GM15510 (cell line): ENCODE measurements around the gene STXBP1.

Source experiments
- POLR2A ChIP-seq: IDR thresholded peaks from 3 replicates; pipeline ENCODE4 v1.6.1; 2011; ENCODE audit warnings: borderline replicate concordance; ENCODE audit not compliant: insufficient read length; ENCODE audit errors: extremely low read depth

STXBP1 gene

GRCh38 chr9:127734247-127734746 is 122.2 kb downstream of the STXBP1 start:
- TF ChIP-seq POLR2A, result no peak

GRCh38 chr9:127734747-127735529 is 122.9 kb downstream of the STXBP1 start, which contains the start of gene TOR2A:
Gene TOR2A (minus strand): TSS chr9:127735294. CDS start chr9:127735270, 24 bp downstream.
- peak; percentile 80 for TF ChIP-seq POLR2A

GRCh38 chr9:127735530-127736185 is 123.6 kb downstream of the STXBP1 start:
- no peak for TF ChIP-seq POLR2A

GRCh38 chr9:127738666-127739065 is 126.6 kb downstream of the STXBP1 start:
- TF ChIP-seq POLR2A, result no peak

GRCh38 chr9:127739614-127740330 is 127.7 kb downstream of the STXBP1 start:
- no peak for TF ChIP-seq POLR2A

GRCh38 chr9:127741831-127742434 is 129.9 kb downstream of the STXBP1 start:
- no peak for TF ChIP-seq POLR2A
